Measurements from ENCODE around the gene CCDC122. TPM values are rescaled to one million over a fixed set of nuclear protein-coding genes. Genes with fewer than 3 reads are reported as not detected.

CCDC122 gene
- total RNA-seq, 1 donor from 2014 or later = 4.8 TPM

- no peaks in the 10 kb centered on the region for H3K27me3 Mint-ChIP-seq (ENCODE audit: low read depth)
- no peak for DNase-seq (ENCODE audit: low read depth, low spot score)
- H3K9me3 Mint-ChIP-seq = no peaks in the 10 kb centered on the region
- H3K27ac Mint-ChIP-seq (ENCODE audit: unreplicated experiment) = no peak overlapping the region
- TF ChIP-seq CTCF (conservative IDR thresholded peaks at IDR 0.05) = no peak
- no peak overlapping the region for H3K4me3 Mint-ChIP-seq
- no peaks in the 10 kb centered on the region for H3K36me3 Mint-ChIP-seq (ENCODE audit: low read depth)
- peaks cover 3% of the 10 kb centered on the region for H3K4me1 Mint-ChIP-seq
Measured at GRCh38 chr13:43797869-43798268, 81.7 kb downstream of the CCDC122 start.

GRCh38 chr13:43797159-43797558 is 82.4 kb downstream of the CCDC122 start:
- Mint-ChIP-seq H3K27ac (ENCODE audit: unreplicated experiment) (no peak overlapping the region), H3K27me3 (ENCODE audit: low read depth) (no peaks in the 10 kb centered on the region)

GRCh38 chr13:43794416-43794815 is 85.1 kb downstream of the CCDC122 start:
- no peak for DNase-seq (ENCODE audit: low read depth, low spot score)
- Mint-ChIP-seq H3K9me3 (no peaks in the 10 kb centered on the region), H3K4me1 (peaks cover 7% of the 10 kb centered on the region), H3K27me3 (ENCODE audit: low read depth) (no peaks in the 10 kb centered on the region), H3K27ac (ENCODE audit: unreplicated experiment) (no peak overlapping the region), H3K4me3 (no peak overlapping the region), H3K36me3 (ENCODE audit: low read depth) (no peaks in the 10 kb centered on the region)
- no peak for TF ChIP-seq CTCF (conservative IDR thresholded peaks at IDR 0.05)

More at GRCh38 chr13:43797159-43797558, 82.4 kb downstream of the CCDC122 start:
- H3K4me1 Mint-ChIP-seq = peaks cover 3% of the 10 kb centered on the region
- no peaks in the 10 kb centered on the region for H3K9me3 Mint-ChIP-seq
- H3K36me3 Mint-ChIP-seq (ENCODE audit: low read depth) = no peaks in the 10 kb centered on the region
- DNase-seq (ENCODE audit: low read depth, low spot score) = no peak
- no peak for TF ChIP-seq CTCF (conservative IDR thresholded peaks at IDR 0.05)
- H3K4me3 Mint-ChIP-seq = no peak overlapping the region

GRCh38 chr13:43792076-43792881 is 87.3 kb downstream of the CCDC122 start:
- Mint-ChIP-seq H3K36me3 (ENCODE audit: low read depth) (no peaks in the 10 kb centered on the region), H3K4me3 (no peak overlapping the region), H3K27ac (ENCODE audit: unreplicated experiment) (no peak overlapping the region), H3K9me3 (no peaks in the 10 kb centered on the region), H3K4me1 (peaks cover 21% of the 10 kb centered on the region), H3K27me3 (ENCODE audit: low read depth) (peaks cover 6% of the 10 kb centered on the region)
- TF ChIP-seq CTCF (conservative IDR thresholded peaks at IDR 0.05) = no peak
- DNase-seq (ENCODE audit: low read depth, low spot score) = no peak

- Mint-ChIP-seq H3K27ac (ENCODE audit: unreplicated experiment) (no peak overlapping the region), H3K9me3 (no peaks in the 10 kb centered on the region), H3K4me3 (peak overlapping the region; percentile 91), H3K4me1 (peaks cover 31% of the 10 kb centered on the region), H3K36me3 (ENCODE audit: low read depth) (no peaks in the 10 kb centered on the region), H3K27me3 (ENCODE audit: low read depth) (peaks cover 14% of the 10 kb centered on the region)
- TF ChIP-seq CTCF (conservative IDR thresholded peaks at IDR 0.05) = no peak
- DNase-seq (ENCODE audit: low read depth, low spot score) = peak; percentile 40
Measured at GRCh38 chr13:43787997-43788396, 91.5 kb downstream of the CCDC122 start.

Data from neural crest cell (in vitro differentiated cells).